Naive thymus-derived CD4-positive, alpha-beta T cell (primary cell): Measurements from ENCODE around the gene WHAMM. TPM values are rescaled to one million over a fixed set of nuclear protein-coding genes. Genes with fewer than 3 reads are reported as not detected.
A peak's percentile ranks its signal among the peaks of the same experiment; 100 is the strongest.

Experiments
- ATAC-seq: fragments of 150-1000 bp; cut with Tn5 transposase; 2 replicates; pipeline ENCODE4 v1.10.0; 2021; ENCODE audit warnings: mild to moderate bottlenecking, moderate library complexity
- CTCF ChIA-PET: fragments of 350-600 bp; sonication (Branson Sonifier 250); formaldehyde crosslinking; loops from one replicate; lab custom pipeline; 2021; ENCODE audit warnings: antibody characterized with exemption; lab: Charles Lee
- POLR2A ChIA-PET: fragments of 350-600 bp; sonication (Branson Sonifier 250); formaldehyde crosslinking; loops from one replicate; lab custom pipeline; 2021; ENCODE audit warnings: antibody characterized with exemption, inconsistent platforms; lab: Charles Lee
- DNase-seq, 9 donors: peaks; one replicate each; pipeline versions ENCODE4 v3.0.0 to v3.0.0-alpha.2; 2020 to 2022; ENCODE audit warnings: mixed read lengths in 1 of 9
- H3K27ac ChIP-seq: one replicate; pipeline ENCODE4 v1.7.0; 2013; ENCODE audit warnings: mild to moderate bottlenecking, low read depth, low read length, moderate library complexity
- H3K27me3 ChIP-seq, 2 donors: one replicate each; pipeline ENCODE4 v1.7.0; 2013; ENCODE audit warnings: low read length in 2 of 2, mild to moderate bottlenecking in 2 of 2, moderate library complexity in 2 of 2; ENCODE audit not compliant: control insufficient read depth in 2 of 2, insufficient read depth in 2 of 2
- H3K36me3 ChIP-seq, 3 experiments: 1 replicate in 2 of 3; 2 replicates in 1 of 3; pipeline ENCODE4 v1.7.0; 2013; ENCODE audit warnings: low read length in 3 of 3, mild to moderate bottlenecking in 3 of 3, moderate library complexity in 1 of 3; ENCODE audit not compliant: insufficient read depth in 3 of 3, control insufficient read depth in 2 of 3
- H3K4me1 ChIP-seq, 2 donors: one replicate each; pipeline ENCODE4 v1.7.0; 2013; ENCODE audit warnings: low read length in 2 of 2, mild to moderate bottlenecking in 2 of 2, moderate library complexity in 1 of 2; ENCODE audit not compliant: control insufficient read depth in 2 of 2, insufficient read depth in 2 of 2
- H3K4me3 ChIP-seq: 2 replicates; pipeline ENCODE4 v1.7.0; 2013; ENCODE audit warnings: mild to moderate bottlenecking, low read length
- H3K9me3 ChIP-seq, 3 experiments: 1 replicate in 2 of 3; 2 replicates in 1 of 3; pipeline ENCODE4 v1.7.0; 2013; ENCODE audit warnings: low read length in 3 of 3; ENCODE audit not compliant: control insufficient read depth in 2 of 3
- H3K27ac Mint-ChIP-seq, 9 donors: one replicate each; pipeline ENCODE4 v1.8.0; 2020 to 2022; ENCODE audit warnings: mixed read lengths in 9 of 9, mild to moderate bottlenecking in 8 of 9, moderate library complexity in 5 of 9, inconsistent platforms in 2 of 9
- H3K27me3 Mint-ChIP-seq, 5 donors: one replicate each; pipeline ENCODE4 v1.8.0; 2021 to 2022; ENCODE audit warnings: mixed read lengths in 5 of 5, mild to moderate bottlenecking in 1 of 5
- H3K36me3 Mint-ChIP-seq, 5 donors: one replicate each; pipeline ENCODE4 v1.8.0; 2020 to 2022; ENCODE audit warnings: mixed read lengths in 5 of 5, mild to moderate bottlenecking in 3 of 5, inconsistent platforms in 1 of 5
- H3K4me1 Mint-ChIP-seq, 7 donors: one replicate each; pipeline ENCODE4 v1.8.0; 2020 to 2022; ENCODE audit warnings: mixed read lengths in 7 of 7, mild to moderate bottlenecking in 3 of 7, inconsistent platforms in 1 of 7
- H3K4me3 Mint-ChIP-seq, 10 donors: one replicate each; pipeline ENCODE4 v1.8.0; 2020 to 2022; ENCODE audit warnings: mild to moderate bottlenecking in 10 of 10, mixed read lengths in 10 of 10, moderate library complexity in 6 of 10, inconsistent platforms in 2 of 10
- H3K9me3 Mint-ChIP-seq, 11 donors: one replicate each; pipeline ENCODE4 v1.8.0; 2020 to 2022; ENCODE audit warnings: mixed read lengths in 11 of 11, mild to moderate bottlenecking in 4 of 11, inconsistent platforms in 1 of 11, moderate library complexity in 1 of 11
- intact Hi-C, 2 donors: fragments of 100-400 bp; cut with micrococcal nuclease; formaldehyde crosslinking; loops; one replicate each; pipeline ENCODE4 v1.15.1; 2023
- polyA plus RNA-seq, 2 donors: library from polyadenylated mRNA; unstranded; fragments of 300-500 nt; fragmentation: Illumina TruSeq; gene quantifications; one replicate each; pipeline ENCODE4 v1.2.3, GENCODE V29; 2021
- total RNA-seq, 6 experiments: library from RNA in 5 of 6; stranded (reverse) in 5 of 6; gene quantifications; 1 replicate in 5 of 6; 2 replicates in 1 of 6; pipeline ENCODE4 v1.2.3 and lab custom pipeline; 2021 to 2026

The WHAMM gene
- total and polyA plus RNA-seq, 7 experiments from 2014 or later = 3.5 to 72.2 (median 30.8) TPM

- H3K9me3 Mint-ChIP-seq = no peaks in the 10 kb centered on the region
- peaks cover 0 to 19% (median 5%) of the 10 kb centered on the region in 5 donors for H3K36me3 Mint-ChIP-seq
- H3K4me3 Mint-ChIP-seq = no peak overlapping the region
- peak overlapping the region in 1 of 9 donors; percentile 52 for H3K27ac Mint-ChIP-seq
- no peak for DNase-seq
- no peaks in the 10 kb centered on the region for H3K4me1 Mint-ChIP-seq
- peaks cover 0 to 16% (median 0%) of the 10 kb centered on the region in 5 donors for H3K27me3 Mint-ChIP-seq
- Histone ChIP-seq H3K4me1 (no peaks in the 10 kb centered on the region), H3K4me3 (no peak overlapping the region), H3K27ac (no peak overlapping the region), H3K9me3 (no peaks in the 10 kb centered on the region), H3K27me3 (no peaks in the 10 kb centered on the region), H3K36me3 (no peaks in the 10 kb centered on the region)
- POLR2A ChIA-PET = no interaction called here
- no peak for ATAC-seq
- intact Hi-C loops = no loop called here
- CTCF ChIA-PET = no interaction called here
Measured at GRCh38 chr15:82875411-82876003, 66.1 kb downstream of the WHAMM start.

- peaks cover 0 to 15% (median 5%) of the 10 kb centered on the region in 5 donors for H3K36me3 Mint-ChIP-seq
Measured at GRCh38 chr15:82877825-82878224, 68.4 kb downstream of the WHAMM start.

GRCh38 chr15:82878325-82878724, 68.9 kb downstream of the WHAMM start:
- Histone ChIP-seq H3K9me3 (no peaks in the 10 kb centered on the region), H3K27me3 (no peaks in the 10 kb centered on the region), H3K4me1 (no peaks in the 10 kb centered on the region), H3K27ac (no peak overlapping the region), H3K4me3 (no peak overlapping the region), H3K36me3 (no peaks in the 10 kb centered on the region)
- ChIA-PET CTCF (no interaction called here), POLR2A (no interaction called here)
- ATAC-seq (no peak), DNase-seq (no peak)
- Mint-ChIP-seq H3K36me3 (peaks cover 0 to 10% (median 4%) of the 10 kb centered on the region in 5 donors), H3K4me3 (no peak overlapping the region), H3K9me3 (no peaks in the 10 kb centered on the region), H3K4me1 (no peaks in the 10 kb centered on the region), H3K27ac (no peak overlapping the region), H3K27me3 (peaks cover 0 to 5% (median 0%) of the 10 kb centered on the region in 5 donors)
- intact Hi-C loops = no loop called here

More at GRCh38 chr15:82877825-82878224, 68.4 kb downstream of the WHAMM start:
- Mint-ChIP-seq H3K9me3 (no peaks in the 10 kb centered on the region), H3K27me3 (peaks cover 0 to 5% (median 0%) of the 10 kb centered on the region in 5 donors), H3K27ac (no peak overlapping the region), H3K4me1 (no peaks in the 10 kb centered on the region), H3K4me3 (no peak overlapping the region)
- no peak for DNase-seq
- no peak for ATAC-seq
- ChIA-PET POLR2A (no interaction called here), CTCF (no interaction called here)
- H3K4me1 ChIP-seq = no peaks in the 10 kb centered on the region
- H3K27ac ChIP-seq = no peak overlapping the region
- intact Hi-C loops = no loop called here
- no peak overlapping the region for H3K4me3 ChIP-seq
- no peaks in the 10 kb centered on the region for H3K27me3 ChIP-seq
- H3K9me3 ChIP-seq = no peaks in the 10 kb centered on the region
- H3K36me3 ChIP-seq = no peaks in the 10 kb centered on the region

- intact Hi-C loops = no loop called here
Measured at GRCh38 chr15:82880704-82881103, 71.3 kb downstream of the WHAMM start.

GRCh38 chr15:82881747-82882146, 72.3 kb downstream of the WHAMM start:
- Histone ChIP-seq H3K4me1 (no peaks in the 10 kb centered on the region), H3K9me3 (no peaks in the 10 kb centered on the region), H3K4me3 (no peak overlapping the region), H3K36me3 (no peaks in the 10 kb centered on the region), H3K27me3 (no peaks in the 10 kb centered on the region), H3K27ac (no peak overlapping the region)
- H3K36me3 Mint-ChIP-seq = peaks cover 0 to 5% (median 0%) of the 10 kb centered on the region in 5 donors
- intact Hi-C loops = no loop called here
- peaks cover 0 to 5% (median 0%) of the 10 kb centered on the region in 5 donors for H3K27me3 Mint-ChIP-seq
- H3K9me3 Mint-ChIP-seq = no peaks in the 10 kb centered on the region
- ChIA-PET CTCF (no interaction called here), POLR2A (no interaction called here)
- H3K4me1 Mint-ChIP-seq = no peaks in the 10 kb centered on the region
- H3K4me3 Mint-ChIP-seq = no peak overlapping the region
- DNase-seq (no peak), ATAC-seq (no peak)
- H3K27ac Mint-ChIP-seq = no peak overlapping the region

More at GRCh38 chr15:82880704-82881103, 71.3 kb downstream of the WHAMM start:
- Mint-ChIP-seq H3K4me1 (no peaks in the 10 kb centered on the region), H3K27ac (no peak overlapping the region), H3K4me3 (no peak overlapping the region), H3K36me3 (peaks cover 0 to 5% (median 0%) of the 10 kb centered on the region in 5 donors), H3K9me3 (no peaks in the 10 kb centered on the region), H3K27me3 (peaks cover 0 to 5% (median 0%) of the 10 kb centered on the region in 5 donors)
- Histone ChIP-seq H3K27me3 (no peaks in the 10 kb centered on the region), H3K36me3 (no peaks in the 10 kb centered on the region), H3K4me3 (no peak overlapping the region), H3K9me3 (no peaks in the 10 kb centered on the region), H3K27ac (no peak overlapping the region), H3K4me1 (no peaks in the 10 kb centered on the region)
- DNase-seq (no peak), ATAC-seq (no peak)
- ChIA-PET POLR2A (no interaction called here), CTCF (no interaction called here)

- H3K9me3 Mint-ChIP-seq = no peaks in the 10 kb centered on the region
- ChIA-PET CTCF (no interaction called here), POLR2A (no interaction called here)
- no peak overlapping the region for H3K27ac Mint-ChIP-seq
- no peak overlapping the region for H3K4me3 Mint-ChIP-seq
- Histone ChIP-seq H3K4me3 (no peak overlapping the region), H3K27ac (no peak overlapping the region), H3K9me3 (no peaks in the 10 kb centered on the region), H3K27me3 (no peaks in the 10 kb centered on the region), H3K4me1 (no peaks in the 10 kb centered on the region), H3K36me3 (no peaks in the 10 kb centered on the region)
- H3K27me3 Mint-ChIP-seq = peaks cover 0 to 5% (median 0%) of the 10 kb centered on the region in 5 donors
- ATAC-seq (no peak), DNase-seq (no peak)
- peaks cover 0 to 5% (median 0%) of the 10 kb centered on the region in 5 donors for H3K36me3 Mint-ChIP-seq
- no peaks in the 10 kb centered on the region for H3K4me1 Mint-ChIP-seq
- intact Hi-C loops = no loop called here
Measured at GRCh38 chr15:82882273-82882928, 73.0 kb downstream of the WHAMM start.
